Heart left ventricle (tissue), 13 donors: ENCODE results near the gene NKX3-2.

ENCODE experiments used
- POLR2A ChIP-seq, 2 donors: fragments of 450-650 bp; IDR thresholded peaks; one replicate each; pipeline ENCODE4 v1.6.1; 2017; ENCODE audit warnings: antibody characterized with exemption in 2 of 2, mild to moderate bottlenecking in 2 of 2, moderate library complexity in 2 of 2
- TF ChIP-seq, protein P1 (sequence below), 12 donors: fragments of 200-600 bp; sonication (generic) in 4 of 12; IDR thresholded peaks; one replicate each; pipeline versions ENCODE4 v1.5.0 to v1.8.0; 2018 to 2022; ENCODE audit warnings: antibody characterized with exemption in 12 of 12, mild to moderate bottlenecking in 5 of 12
- donor health status: ischemic (EF 13 %, LVEDD 7.1; RV severe dilation, severe dysfunction).
- donor health status: DM: no; HTN: yes; CAD: no.
- donor health status: DM: no; HTN: no; CAD: no.
- donor health status: ischemic (EF 25% LVEDD 6.9; RV normal size, moderate dysfunction).
- donor health status: ischemic (EF 25% LVEDD 5.7; RV mildly dilated, moderate dysfunction).
- donor health status: ischemic (EF 35%, LVEDD 5.7; RV mildly dilated, moderate dysfunction).
- donor health status: nonischemic (EF 11% LVEDD 7.7; RV severe dilation, severe dysfunction).
- donor health status: DM: yes; HTN: yes; CAD: no.
- donor health status: PGD.
- donor health status: ischemic (EF 29% LVEDD 5.4; RV normal size, mild dysfunction).
- donor health status: nonischemic (EF 23%, LVEDD 6.1; RV moderate dilation, normal function).

GRCh38 chr4:13496605-13497004 lies 47.7 kb downstream of the NKX3-2 start:
- no peak for TF ChIP-seq POLR2A (IDR thresholded peaks at IDR 0.05)
- TF ChIP-seq, protein P1, sequence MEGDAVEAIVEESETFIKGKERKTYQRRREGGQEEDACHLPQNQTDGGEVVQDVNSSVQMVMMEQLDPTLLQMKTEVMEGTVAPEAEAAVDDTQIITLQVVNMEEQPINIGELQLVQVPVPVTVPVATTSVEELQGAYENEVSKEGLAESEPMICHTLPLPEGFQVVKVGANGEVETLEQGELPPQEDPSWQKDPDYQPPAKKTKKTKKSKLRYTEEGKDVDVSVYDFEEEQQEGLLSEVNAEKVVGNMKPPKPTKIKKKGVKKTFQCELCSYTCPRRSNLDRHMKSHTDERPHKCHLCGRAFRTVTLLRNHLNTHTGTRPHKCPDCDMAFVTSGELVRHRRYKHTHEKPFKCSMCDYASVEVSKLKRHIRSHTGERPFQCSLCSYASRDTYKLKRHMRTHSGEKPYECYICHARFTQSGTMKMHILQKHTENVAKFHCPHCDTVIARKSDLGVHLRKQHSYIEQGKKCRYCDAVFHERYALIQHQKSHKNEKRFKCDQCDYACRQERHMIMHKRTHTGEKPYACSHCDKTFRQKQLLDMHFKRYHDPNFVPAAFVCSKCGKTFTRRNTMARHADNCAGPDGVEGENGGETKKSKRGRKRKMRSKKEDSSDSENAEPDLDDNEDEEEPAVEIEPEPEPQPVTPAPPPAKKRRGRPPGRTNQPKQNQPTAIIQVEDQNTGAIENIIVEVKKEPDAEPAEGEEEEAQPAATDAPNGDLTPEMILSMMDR (IDR thresholded peaks at IDR 0.05): no peak
